PC-9 (cell line): ENCODE measurements around the gene IFT88.

Experiments
- CTCF ChIP-seq: fragments of 200-600 bp; sonication (generic); conservative IDR thresholded peaks from 2 replicates; pipeline ENCODE4 v1.6.1; 2017; ENCODE audit warnings: mixed run types, antibody characterized with exemption, mild to moderate bottlenecking, moderate library complexity
- EZH2 ChIP-seq: fragments of 200-600 bp; sonication (generic); IDR thresholded peaks from 2 replicates; pipeline ENCODE4 v1.8.0; 2017; ENCODE audit warnings: antibody characterized with exemption, low read depth

DNA sequence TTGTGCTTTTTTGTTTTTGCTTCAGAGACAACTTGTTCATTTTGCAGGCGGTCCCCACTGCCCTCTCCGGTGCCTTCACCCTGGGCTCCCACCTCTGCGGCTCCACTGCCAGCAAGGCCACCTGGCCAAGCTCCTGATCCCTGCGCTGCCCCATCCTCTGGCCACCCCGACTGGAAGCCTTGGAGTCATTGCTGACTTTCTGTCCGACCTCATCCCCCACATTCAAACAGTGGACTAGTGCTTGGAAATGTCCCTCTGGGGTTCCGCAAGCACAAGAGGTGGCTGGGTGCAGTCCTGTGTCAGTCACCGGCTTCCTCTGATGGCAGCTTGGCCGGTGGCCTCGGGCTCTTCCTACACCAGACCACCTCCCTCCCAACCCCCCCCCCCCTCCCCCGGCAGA, 153.5 kb downstream of the IFT88 start:
- no peak for TF ChIP-seq CTCF
- TF ChIP-seq EZH2, result no peak
